ENCODE measurements around the gene CACNA1S.

GRCh38 chr1:201140941-201141260 lies 28.7 kb upstream of the CACNA1S start:
- TF ChIP-seq CTCF (IDR thresholded peaks at IDR 0.05) (no peak), POLR2AphosphoS5 (IDR thresholded peaks at IDR 0.05; ENCODE audit: low read depth, low read length) (no peak)
- TF ChIP-seq, protein P1, sequence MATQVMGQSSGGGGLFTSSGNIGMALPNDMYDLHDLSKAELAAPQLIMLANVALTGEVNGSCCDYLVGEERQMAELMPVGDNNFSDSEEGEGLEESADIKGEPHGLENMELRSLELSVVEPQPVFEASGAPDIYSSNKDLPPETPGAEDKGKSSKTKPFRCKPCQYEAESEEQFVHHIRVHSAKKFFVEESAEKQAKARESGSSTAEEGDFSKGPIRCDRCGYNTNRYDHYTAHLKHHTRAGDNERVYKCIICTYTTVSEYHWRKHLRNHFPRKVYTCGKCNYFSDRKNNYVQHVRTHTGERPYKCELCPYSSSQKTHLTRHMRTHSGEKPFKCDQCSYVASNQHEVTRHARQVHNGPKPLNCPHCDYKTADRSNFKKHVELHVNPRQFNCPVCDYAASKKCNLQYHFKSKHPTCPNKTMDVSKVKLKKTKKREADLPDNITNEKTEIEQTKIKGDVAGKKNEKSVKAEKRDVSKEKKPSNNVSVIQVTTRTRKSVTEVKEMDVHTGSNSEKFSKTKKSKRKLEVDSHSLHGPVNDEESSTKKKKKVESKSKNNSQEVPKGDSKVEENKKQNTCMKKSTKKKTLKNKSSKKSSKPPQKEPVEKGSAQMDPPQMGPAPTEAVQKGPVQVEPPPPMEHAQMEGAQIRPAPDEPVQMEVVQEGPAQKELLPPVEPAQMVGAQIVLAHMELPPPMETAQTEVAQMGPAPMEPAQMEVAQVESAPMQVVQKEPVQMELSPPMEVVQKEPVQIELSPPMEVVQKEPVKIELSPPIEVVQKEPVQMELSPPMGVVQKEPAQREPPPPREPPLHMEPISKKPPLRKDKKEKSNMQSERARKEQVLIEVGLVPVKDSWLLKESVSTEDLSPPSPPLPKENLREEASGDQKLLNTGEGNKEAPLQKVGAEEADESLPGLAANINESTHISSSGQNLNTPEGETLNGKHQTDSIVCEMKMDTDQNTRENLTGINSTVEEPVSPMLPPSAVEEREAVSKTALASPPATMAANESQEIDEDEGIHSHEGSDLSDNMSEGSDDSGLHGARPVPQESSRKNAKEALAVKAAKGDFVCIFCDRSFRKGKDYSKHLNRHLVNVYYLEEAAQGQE (IDR thresholded peaks at IDR 0.05; ENCODE audit: insufficient read depth in 1 of 2, low read depth in 2 of 2, low read length in 1 of 2), result no peak

All from Panc1 (cell line).